Natural killer cell (primary cell): ENCODE data around the gene ANKFY1. TPM values are rescaled to one million over a fixed set of nuclear protein-coding genes. Genes with fewer than 3 reads are reported as not detected.

Source experiments
- ATAC-seq, 3 donors: fragments of 150-1000 bp in 2 of 3; fragments of 200-7000 bp in 1 of 3; cut with Tn5 transposase; 1 replicate in 1 of 3; 2 replicates in 2 of 3; pipeline ENCODE4 v1.10.0; 2021; ENCODE audit warnings: mild to moderate bottlenecking in 2 of 3, moderate library complexity in 2 of 3
- DNase-seq, 2 donors: peaks; one replicate each; pipeline versions ENCODE4 v3.0.0 to v3.0.0-alpha.2; 2013 to 2021; ENCODE audit warnings: mixed read lengths in 1 of 2
- H3K27ac ChIP-seq: one replicate; pipeline ENCODE4 v1.5.1; 2013; ENCODE audit warnings: mild to moderate bottlenecking, low read length
- H3K27me3 ChIP-seq: one replicate; pipeline ENCODE4 v1.6.1; 2013; ENCODE audit warnings: low read length; ENCODE audit not compliant: control insufficient read depth, insufficient read depth
- H3K36me3 ChIP-seq: one replicate; pipeline ENCODE4 v1.6.1; 2013; ENCODE audit warnings: low read length; ENCODE audit not compliant: control insufficient read depth, insufficient read depth
- H3K4me1 ChIP-seq: one replicate; pipeline ENCODE4 v1.6.1; 2013; ENCODE audit warnings: low read length; ENCODE audit not compliant: control insufficient read depth, insufficient read depth
- H3K4me3 ChIP-seq: one replicate; pipeline ENCODE4 v1.5.1; 2013; ENCODE audit warnings: low read length
- H3K9me3 ChIP-seq: one replicate; pipeline ENCODE4 v1.6.1; 2013; ENCODE audit warnings: low read length; ENCODE audit not compliant: control insufficient read depth, insufficient read depth
- H3K27ac Mint-ChIP-seq, 2 donors: one replicate each; pipeline ENCODE4 v1.8.0; 2022; ENCODE audit warnings: mild to moderate bottlenecking in 2 of 2, mixed read lengths in 2 of 2, moderate library complexity in 1 of 2
- H3K27me3 Mint-ChIP-seq, 2 donors: one replicate each; pipeline ENCODE4 v1.8.0; 2022; ENCODE audit warnings: low read depth in 2 of 2, mixed read lengths in 2 of 2
- H3K36me3 Mint-ChIP-seq: one replicate; pipeline ENCODE4 v1.8.0; 2022; ENCODE audit warnings: mixed read lengths
- H3K4me1 Mint-ChIP-seq, 2 donors: one replicate each; pipeline ENCODE4 v1.8.0; 2022; ENCODE audit warnings: mixed read lengths in 2 of 2
- H3K4me3 Mint-ChIP-seq: one replicate; pipeline ENCODE4 v1.8.0; 2022; ENCODE audit warnings: mild to moderate bottlenecking, moderate library complexity, mixed read lengths
- H3K9me3 Mint-ChIP-seq, 2 donors: one replicate each; pipeline ENCODE4 v1.8.0; 2022; ENCODE audit warnings: mixed read lengths in 2 of 2
- WGBS: methylation state at CpG from one replicate; pipeline ENCODE4 v1.1.7; 2013; ENCODE audit warnings: missing lambda C conversion rate; ENCODE audit not compliant: insufficient coverage; 5-methylcytosine and 5-hydroxymethylcytosine counted together
- intact Hi-C: fragments of 100-400 bp; cut with micrococcal nuclease; formaldehyde crosslinking; loops from one replicate; pipeline ENCODE4 v1.14.2; 2022
- total RNA-seq, 4 donors: library from RNA; stranded (reverse); fragments of 120-200 nt in 1 of 4; gene quantifications; one replicate each; pipeline versions ENCODE4 v1.2.3 to v1.2.4, GENCODE V29; 2013 to 2022
- TF ChIP-seq, protein P1 (sequence below): fragments of 200-600 bp; IDR thresholded peaks from one replicate; pipeline ENCODE4 v1.8.0; 2022; ENCODE audit warnings: antibody characterized with exemption

The ANKFY1 gene
- total RNA-seq, 3 donors from 2014 or later (not counting 1 experiment from before 2014, with no cell fraction given): 58.4 to 72.4 (median 68.8) TPM

DNA sequence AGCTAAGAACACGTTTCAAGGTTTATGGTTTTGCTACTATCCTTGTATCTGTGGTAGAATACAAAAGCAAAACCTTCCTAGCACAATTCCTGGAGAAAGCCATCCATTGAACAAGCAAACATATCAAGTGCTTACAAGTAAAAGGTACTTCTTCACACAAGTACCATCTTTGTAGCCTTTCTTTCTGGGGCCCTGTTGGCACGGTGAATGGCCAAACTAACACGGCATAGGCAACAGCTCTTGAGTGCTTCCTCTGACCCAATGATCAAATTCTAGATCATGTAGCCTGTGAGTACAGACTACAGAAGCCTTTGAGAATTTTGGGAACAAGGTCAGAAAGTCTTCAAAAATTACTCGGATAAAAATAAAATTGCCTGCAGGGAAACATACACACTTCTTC, 57.9 kb downstream of the ANKFY1 start:
- Histone ChIP-seq H3K9me3 (no peaks in the 10 kb centered on the region), H3K27me3 (no peaks in the 10 kb centered on the region), H3K4me1 (peaks cover 5% of the 10 kb centered on the region), H3K4me3 (no peak overlapping the region), H3K27ac (no peak overlapping the region), H3K36me3 (peaks cover 47% of the 10 kb centered on the region)
- ATAC-seq: no peak
- Mint-ChIP-seq H3K4me3 (no peak overlapping the region), H3K4me1 (peaks cover 17 to 26% of the 10 kb centered on the region in 2 donors), H3K9me3 (no peaks in the 10 kb centered on the region), H3K36me3 (peaks cover 11% of the 10 kb centered on the region), H3K27ac (peak overlapping the region in 1 of 2 donors; percentile 66), H3K27me3 (no peaks in the 10 kb centered on the region)
- WGBS: 98% methylated on average over 3 of the region's 4 CpGs
- intact Hi-C loops: no loop called here
- TF ChIP-seq, protein P1, sequence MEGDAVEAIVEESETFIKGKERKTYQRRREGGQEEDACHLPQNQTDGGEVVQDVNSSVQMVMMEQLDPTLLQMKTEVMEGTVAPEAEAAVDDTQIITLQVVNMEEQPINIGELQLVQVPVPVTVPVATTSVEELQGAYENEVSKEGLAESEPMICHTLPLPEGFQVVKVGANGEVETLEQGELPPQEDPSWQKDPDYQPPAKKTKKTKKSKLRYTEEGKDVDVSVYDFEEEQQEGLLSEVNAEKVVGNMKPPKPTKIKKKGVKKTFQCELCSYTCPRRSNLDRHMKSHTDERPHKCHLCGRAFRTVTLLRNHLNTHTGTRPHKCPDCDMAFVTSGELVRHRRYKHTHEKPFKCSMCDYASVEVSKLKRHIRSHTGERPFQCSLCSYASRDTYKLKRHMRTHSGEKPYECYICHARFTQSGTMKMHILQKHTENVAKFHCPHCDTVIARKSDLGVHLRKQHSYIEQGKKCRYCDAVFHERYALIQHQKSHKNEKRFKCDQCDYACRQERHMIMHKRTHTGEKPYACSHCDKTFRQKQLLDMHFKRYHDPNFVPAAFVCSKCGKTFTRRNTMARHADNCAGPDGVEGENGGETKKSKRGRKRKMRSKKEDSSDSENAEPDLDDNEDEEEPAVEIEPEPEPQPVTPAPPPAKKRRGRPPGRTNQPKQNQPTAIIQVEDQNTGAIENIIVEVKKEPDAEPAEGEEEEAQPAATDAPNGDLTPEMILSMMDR: no peak
- no peak for DNase-seq

DNA sequence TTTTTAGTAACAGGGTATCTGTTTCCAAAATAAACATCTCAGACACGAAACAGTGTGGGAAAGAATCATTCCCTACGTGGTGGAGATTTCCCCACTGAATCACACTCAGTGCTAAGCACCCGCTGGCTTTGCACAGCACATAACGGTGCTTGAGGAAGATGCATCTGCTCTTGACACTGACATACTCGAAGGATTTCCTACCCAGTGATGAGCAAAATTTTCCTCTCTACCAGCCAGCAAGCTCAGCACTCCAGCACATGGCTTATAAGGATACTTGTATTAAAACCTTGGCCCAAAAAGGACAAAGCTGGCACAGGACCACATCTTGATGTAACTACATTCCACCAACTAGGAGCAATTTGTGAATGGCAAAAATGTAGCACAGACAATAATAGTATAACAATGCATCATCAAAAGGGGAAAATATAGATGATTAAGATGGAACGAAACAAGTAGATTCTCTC, 59.0 kb downstream of the ANKFY1 start:
- Histone ChIP-seq H3K9me3 (no peaks in the 10 kb centered on the region), H3K4me1 (peaks cover 5% of the 10 kb centered on the region), H3K36me3 (peaks cover 49% of the 10 kb centered on the region), H3K27ac (no peak overlapping the region), H3K4me3 (no peak overlapping the region), H3K27me3 (no peaks in the 10 kb centered on the region)
- Mint-ChIP-seq H3K27me3 (no peaks in the 10 kb centered on the region), H3K4me1 (peaks cover 17 to 26% of the 10 kb centered on the region in 2 donors), H3K36me3 (peaks cover 11% of the 10 kb centered on the region), H3K9me3 (no peaks in the 10 kb centered on the region), H3K27ac (no peak overlapping the region), H3K4me3 (no peak overlapping the region)
- no peak for ATAC-seq
- DNase-seq: no peak
- TF ChIP-seq, protein P1: no peak
- 88% methylated on average over 6 of the region's 6 CpGs for WGBS
- intact Hi-C loops: no loop called here

DNA sequence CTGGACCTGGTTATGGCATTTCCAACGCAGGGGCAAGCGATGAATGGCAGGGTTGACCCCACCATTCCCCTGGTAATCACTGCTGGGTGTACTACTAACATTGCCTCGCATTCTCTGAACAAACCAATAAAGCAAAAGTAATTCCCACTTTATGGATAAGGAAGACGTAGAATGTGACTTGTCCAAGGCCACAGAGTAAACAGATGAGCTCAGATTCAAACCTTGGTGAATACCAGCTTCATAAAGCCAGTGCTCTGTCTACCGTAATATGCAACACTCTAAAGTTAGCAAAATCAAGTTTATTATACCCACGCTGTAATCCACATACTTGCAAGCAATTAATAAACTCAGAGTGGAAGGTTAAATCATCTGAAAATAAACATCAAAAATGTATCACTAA, 59.6 kb downstream of the ANKFY1 start:
- peaks cover 17 to 26% of the 10 kb centered on the region in 2 donors for H3K4me1 Mint-ChIP-seq
- peaks cover 44% of the 10 kb centered on the region for H3K36me3 ChIP-seq
- H3K27me3 Mint-ChIP-seq: no peaks in the 10 kb centered on the region

More for the DNA sequence above, 59.6 kb downstream of the ANKFY1 start:
- no peaks in the 10 kb centered on the region for H3K9me3 ChIP-seq
- no peak for ATAC-seq
- no peak for DNase-seq
- peaks cover 5% of the 10 kb centered on the region for H3K4me1 ChIP-seq
- Mint-ChIP-seq H3K4me3 (no peak overlapping the region), H3K9me3 (no peaks in the 10 kb centered on the region), H3K27ac (peak overlapping the region in 1 of 2 donors; percentile 15), H3K36me3 (peaks cover 11% of the 10 kb centered on the region)
- H3K4me3 ChIP-seq: no peak overlapping the region
- H3K27me3 ChIP-seq: no peaks in the 10 kb centered on the region
- H3K27ac ChIP-seq: no peak overlapping the region
- TF ChIP-seq, protein P1: no peak
- 100% methylated on average over 5 of the region's 6 CpGs for WGBS
- intact Hi-C loops: no loop called here
